Erythroblast (primary cell): ENCODE results near the gene IRAK1.

ENCODE experiments used
- GATA1 ChIP-seq: IDR thresholded peaks from 2 replicates; pipeline ENCODE4 v1.6.1; 2011; ENCODE audit warnings: low read depth, mild to moderate bottlenecking, control low read depth, low read length, moderate library complexity
- POLR2A ChIP-seq: IDR thresholded peaks from 2 replicates; pipeline ENCODE4 v1.6.1; 2011; ENCODE audit warnings: mild to moderate bottlenecking, low read length

DNA sequence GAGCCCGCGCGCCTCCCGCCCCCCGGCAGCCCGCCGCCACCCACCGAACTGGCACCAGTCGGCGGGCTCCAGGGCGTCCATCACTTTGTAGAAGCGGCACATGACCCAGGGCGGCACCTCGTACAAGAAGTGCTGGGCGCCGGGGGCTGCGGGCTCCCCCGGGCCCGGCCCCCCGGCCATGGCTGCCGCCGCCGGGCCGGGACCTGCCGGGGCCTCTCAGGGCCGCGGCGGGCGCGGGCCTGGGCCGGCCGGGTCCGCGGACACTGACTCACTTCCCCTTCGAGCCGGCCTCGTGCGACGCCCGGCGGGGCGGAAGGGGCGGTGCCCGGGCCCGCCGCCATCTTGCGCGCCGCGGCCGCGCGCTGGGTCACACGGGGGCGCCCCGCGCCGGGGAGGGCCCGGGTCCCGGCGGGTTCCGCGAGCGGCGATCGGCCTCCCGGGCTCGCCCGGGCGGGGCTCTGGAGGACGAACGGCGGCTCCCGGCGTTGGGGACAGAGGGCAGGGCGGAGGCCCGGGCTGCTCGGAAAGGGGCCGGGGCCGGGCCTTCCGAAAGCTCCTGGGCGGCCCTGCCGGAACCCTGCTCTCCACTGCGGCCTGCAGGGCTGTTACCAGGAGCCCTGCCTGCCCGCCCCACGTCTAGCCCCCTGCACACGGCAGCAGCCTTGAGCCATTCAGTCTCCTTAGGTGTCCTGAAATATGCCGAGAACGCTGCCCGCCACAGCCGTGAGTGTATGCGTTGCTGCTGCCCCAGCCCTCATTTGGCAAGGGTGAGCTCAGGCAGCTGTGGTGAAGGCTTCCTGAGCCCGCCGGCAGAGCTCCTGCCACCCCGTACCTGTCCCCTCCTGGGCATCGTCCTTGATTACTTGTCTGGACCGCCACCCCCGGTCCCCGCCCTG lies at the start of gene IRAK1:
- TF ChIP-seq POLR2A: peak; percentile 49
- TF ChIP-seq GATA1: no peak
